ENCODE results near the gene TEX12. TPM values are rescaled to one million over a fixed set of nuclear protein-coding genes. Genes with fewer than 3 reads are reported as not detected.

TEX12 gene
- total and polyA plus RNA-seq, 2 experiments from 2014 or later: 0.50 TPM; not detected in 1

DNA sequence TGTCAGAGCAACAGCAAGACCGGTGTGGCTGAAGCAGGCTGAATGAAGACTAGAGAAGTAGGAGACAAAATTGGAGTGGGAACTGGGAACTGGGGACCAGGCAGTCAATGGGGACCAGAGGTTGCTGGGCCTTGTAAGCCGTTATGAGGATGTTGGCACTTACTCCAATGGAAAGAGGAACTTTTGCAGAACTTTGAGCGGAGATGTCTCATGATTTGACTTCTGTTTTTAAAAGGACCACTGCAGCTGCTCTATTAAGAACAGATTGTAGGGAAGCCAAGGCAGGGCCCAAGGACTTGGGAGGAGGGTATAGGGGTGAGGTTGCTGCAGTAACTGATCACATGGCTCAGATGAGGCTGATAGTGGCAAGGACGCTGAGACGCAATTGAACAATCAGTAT is 37.5 kb upstream of the TEX12 start:
- Histone ChIP-seq H3K79me2 (no peaks in the 10 kb centered on the region), H3K4me2 (no peak overlapping the region), H3K9me3 (ENCODE audit: low read depth) (no peaks in the 10 kb centered on the region), H3K27ac (no peak overlapping the region), H3K36me3 (replicated peaks; ENCODE audit: insufficient read depth, low read depth) (no peaks in the 10 kb centered on the region), H3K9me2 (replicated peaks; ENCODE audit: insufficient read depth) (no peaks in the 10 kb centered on the region), H3K4me1 (ENCODE audit: insufficient read depth) (no peaks in the 10 kb centered on the region), H4K20me1 (ENCODE audit: insufficient read depth, poor library complexity, severe bottlenecking) (no peaks in the 10 kb centered on the region), H3K4me3 (no peak overlapping the region), H2AFZ (no peak overlapping the region), H3K27me3 (no peaks in the 10 kb centered on the region)
- 92% methylated on average over 5 of the region's 5 CpGs for WGBS (ENCODE audit: low lambda C conversion rate, missing lambda C conversion rate)
- no peak for DNase-seq (ENCODE audit: low spot score)
- TF ChIP-seq, protein P1, sequence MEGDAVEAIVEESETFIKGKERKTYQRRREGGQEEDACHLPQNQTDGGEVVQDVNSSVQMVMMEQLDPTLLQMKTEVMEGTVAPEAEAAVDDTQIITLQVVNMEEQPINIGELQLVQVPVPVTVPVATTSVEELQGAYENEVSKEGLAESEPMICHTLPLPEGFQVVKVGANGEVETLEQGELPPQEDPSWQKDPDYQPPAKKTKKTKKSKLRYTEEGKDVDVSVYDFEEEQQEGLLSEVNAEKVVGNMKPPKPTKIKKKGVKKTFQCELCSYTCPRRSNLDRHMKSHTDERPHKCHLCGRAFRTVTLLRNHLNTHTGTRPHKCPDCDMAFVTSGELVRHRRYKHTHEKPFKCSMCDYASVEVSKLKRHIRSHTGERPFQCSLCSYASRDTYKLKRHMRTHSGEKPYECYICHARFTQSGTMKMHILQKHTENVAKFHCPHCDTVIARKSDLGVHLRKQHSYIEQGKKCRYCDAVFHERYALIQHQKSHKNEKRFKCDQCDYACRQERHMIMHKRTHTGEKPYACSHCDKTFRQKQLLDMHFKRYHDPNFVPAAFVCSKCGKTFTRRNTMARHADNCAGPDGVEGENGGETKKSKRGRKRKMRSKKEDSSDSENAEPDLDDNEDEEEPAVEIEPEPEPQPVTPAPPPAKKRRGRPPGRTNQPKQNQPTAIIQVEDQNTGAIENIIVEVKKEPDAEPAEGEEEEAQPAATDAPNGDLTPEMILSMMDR (IDR thresholded peaks at IDR 0.05; ENCODE audit: poor library complexity): no peak
- TF ChIP-seq EZH2 (IDR thresholded peaks at IDR 0.05; ENCODE audit: borderline replicate concordance): no peak
- no peak for TF ChIP-seq EZH2phosphoT487 (IDR thresholded peaks at IDR 0.05; ENCODE audit: low read depth, severe bottlenecking, unreplicated experiment)

DNA sequence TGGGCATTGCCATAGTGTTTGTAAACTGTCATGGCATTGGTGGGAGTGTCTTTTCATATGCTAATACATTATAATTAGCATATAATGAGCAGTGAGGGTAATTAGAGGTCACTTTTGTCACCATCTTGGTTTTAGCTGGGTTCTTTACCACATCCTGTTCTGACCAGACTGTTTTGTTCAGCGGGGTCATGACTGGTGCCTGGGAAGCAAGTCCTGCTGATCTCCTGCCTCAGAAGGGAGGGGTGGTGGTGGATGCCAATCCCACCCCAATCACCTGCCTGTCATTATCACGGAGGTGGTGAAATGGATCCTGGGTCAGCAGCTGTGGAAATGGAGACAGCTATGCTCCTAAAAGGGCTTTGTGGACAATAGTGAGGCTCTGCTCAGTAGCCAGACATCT is 34.4 kb upstream of the TEX12 start:
- Histone ChIP-seq H3K4me3 (no peak overlapping the region), H3K36me3 (replicated peaks; ENCODE audit: insufficient read depth, low read depth) (no peaks in the 10 kb centered on the region), H3K79me2 (no peaks in the 10 kb centered on the region), H3K9me3 (ENCODE audit: low read depth) (no peaks in the 10 kb centered on the region), H3K4me1 (ENCODE audit: insufficient read depth) (no peaks in the 10 kb centered on the region), H3K4me2 (no peak overlapping the region), H2AFZ (no peak overlapping the region), H3K27ac (no peak overlapping the region), H3K27me3 (no peaks in the 10 kb centered on the region), H3K9me2 (replicated peaks; ENCODE audit: insufficient read depth) (no peaks in the 10 kb centered on the region), H4K20me1 (ENCODE audit: insufficient read depth, poor library complexity, severe bottlenecking) (no peaks in the 10 kb centered on the region)
- 79% methylated on average over 2 of the region's 2 CpGs for WGBS (ENCODE audit: low lambda C conversion rate, missing lambda C conversion rate)
- TF ChIP-seq EZH2phosphoT487 (IDR thresholded peaks at IDR 0.05; ENCODE audit: low read depth, severe bottlenecking, unreplicated experiment) (no peak), EZH2 (IDR thresholded peaks at IDR 0.05; ENCODE audit: borderline replicate concordance) (no peak)
- TF ChIP-seq, protein P1 (IDR thresholded peaks at IDR 0.05; ENCODE audit: poor library complexity): no peak
- no peak for DNase-seq (ENCODE audit: low spot score)

DNA sequence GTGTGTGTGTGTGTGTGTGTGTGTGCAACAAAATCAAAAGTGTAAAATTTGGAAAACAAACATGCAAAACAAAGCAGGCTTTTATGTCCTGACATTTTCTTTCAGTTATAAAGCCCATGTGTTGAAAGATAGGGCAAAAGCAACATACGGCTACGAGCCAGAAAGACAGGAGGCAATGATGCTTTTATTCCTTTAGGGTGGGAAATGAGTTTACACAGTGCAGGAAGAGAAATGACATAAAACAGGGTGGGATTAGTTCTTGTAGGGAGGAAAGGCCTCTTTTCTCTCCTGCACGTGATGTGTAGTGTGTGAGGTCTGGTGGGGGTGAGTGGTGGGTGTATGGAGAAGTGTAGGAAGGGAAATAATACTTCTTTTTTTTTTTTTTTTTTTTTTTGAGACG is 32.7 kb upstream of the TEX12 start:
- no peak for DNase-seq (ENCODE audit: low spot score)
- Histone ChIP-seq H3K36me3 (replicated peaks; ENCODE audit: insufficient read depth, low read depth) (no peaks in the 10 kb centered on the region), H4K20me1 (ENCODE audit: insufficient read depth, poor library complexity, severe bottlenecking) (no peaks in the 10 kb centered on the region), H3K9me2 (replicated peaks; ENCODE audit: insufficient read depth) (no peaks in the 10 kb centered on the region), H3K79me2 (no peaks in the 10 kb centered on the region), H2AFZ (no peak overlapping the region), H3K4me3 (no peak overlapping the region), H3K4me2 (no peak overlapping the region), H3K27me3 (no peaks in the 10 kb centered on the region), H3K27ac (no peak overlapping the region), H3K9me3 (ENCODE audit: low read depth) (no peaks in the 10 kb centered on the region), H3K4me1 (ENCODE audit: insufficient read depth) (no peaks in the 10 kb centered on the region)
- TF ChIP-seq, protein P1 (IDR thresholded peaks at IDR 0.05; ENCODE audit: poor library complexity): no peak
- TF ChIP-seq EZH2phosphoT487 (IDR thresholded peaks at IDR 0.05; ENCODE audit: low read depth, severe bottlenecking, unreplicated experiment) (no peak), EZH2 (IDR thresholded peaks at IDR 0.05; ENCODE audit: borderline replicate concordance) (no peak)
- WGBS (ENCODE audit: low lambda C conversion rate, missing lambda C conversion rate): 59% methylated on average over 3 of the region's 4 CpGs

DNA sequence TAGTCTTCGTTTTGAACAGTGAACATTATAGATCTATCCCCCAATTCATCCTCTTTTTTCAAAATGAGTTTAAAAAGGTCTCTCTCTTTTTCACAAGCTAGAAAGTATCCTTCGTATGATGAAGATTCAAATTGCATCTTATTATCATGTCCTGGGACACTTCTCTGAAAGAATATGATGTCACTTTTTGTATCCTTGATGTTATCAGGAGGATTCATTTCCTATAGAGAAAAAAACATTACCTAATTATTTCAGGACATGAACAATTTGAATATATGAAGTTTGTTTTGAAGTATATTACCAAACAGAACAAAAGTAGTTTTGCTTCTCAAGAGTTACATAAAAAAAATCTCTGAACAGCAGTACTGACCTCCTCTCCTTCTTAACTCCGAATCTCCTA is 23.6 kb upstream of the TEX12 start:
- 97% methylated on average over 3 of the region's 3 CpGs for WGBS (ENCODE audit: low lambda C conversion rate, missing lambda C conversion rate)
- TF ChIP-seq, protein P1 (IDR thresholded peaks at IDR 0.05; ENCODE audit: poor library complexity): no peak
- TF ChIP-seq EZH2phosphoT487 (IDR thresholded peaks at IDR 0.05; ENCODE audit: low read depth, severe bottlenecking, unreplicated experiment): no peak
- no peak for TF ChIP-seq EZH2 (IDR thresholded peaks at IDR 0.05; ENCODE audit: borderline replicate concordance)
- Histone ChIP-seq H2AFZ (no peak overlapping the region), H4K20me1 (ENCODE audit: insufficient read depth, poor library complexity, severe bottlenecking) (no peaks in the 10 kb centered on the region), H3K9me3 (ENCODE audit: low read depth) (no peaks in the 10 kb centered on the region), H3K27ac (no peak overlapping the region), H3K4me2 (no peak overlapping the region), H3K4me1 (ENCODE audit: insufficient read depth) (no peaks in the 10 kb centered on the region), H3K4me3 (no peak overlapping the region), H3K27me3 (no peaks in the 10 kb centered on the region), H3K79me2 (no peaks in the 10 kb centered on the region), H3K9me2 (replicated peaks; ENCODE audit: insufficient read depth) (no peaks in the 10 kb centered on the region), H3K36me3 (replicated peaks; ENCODE audit: insufficient read depth, low read depth) (no peaks in the 10 kb centered on the region)
- no peak for DNase-seq (ENCODE audit: low spot score)

All from hepatocyte (in vitro differentiated cells).